Endodermal cell (in vitro differentiated cells): ENCODE data around the gene CNTN4. TPM values are rescaled to one million over a fixed set of nuclear protein-coding genes. Genes with fewer than 3 reads are reported as not detected.
"Not testable (repeated sequence)": the region's sequence is repeated elsewhere in the genome, so short reads cannot be mapped to it uniquely, and the experiment has no call there.

Experiments used
- DNase-seq: peaks from one replicate; pipeline ENCODE4 v3.0.0-alpha.2; 2017
- H3K27ac ChIP-seq: 2 replicates; pipeline ENCODE4 v1.5.1; 2013; ENCODE audit warnings: mild to moderate bottlenecking, low read depth, low read length, moderate library complexity
- H3K27me3 ChIP-seq: 2 replicates; pipeline ENCODE4 v1.6.1; 2013; ENCODE audit warnings: mild to moderate bottlenecking, low read length, moderate library complexity; ENCODE audit not compliant: insufficient read depth, control insufficient read depth, poor library complexity, severe bottlenecking
- H3K36me3 ChIP-seq: 2 replicates; pipeline ENCODE4 v1.7.0; 2013; ENCODE audit warnings: mild to moderate bottlenecking, low read length, moderate library complexity; ENCODE audit not compliant: control insufficient read depth, insufficient read depth
- H3K4me1 ChIP-seq: one replicate; pipeline ENCODE4 v1.7.0; 2013; ENCODE audit warnings: low read length; ENCODE audit not compliant: control insufficient read depth, insufficient read depth
- H3K4me3 ChIP-seq: 2 replicates; pipeline ENCODE4 v1.5.1; 2013; ENCODE audit warnings: mild to moderate bottlenecking, low read length, moderate library complexity
- H3K9ac ChIP-seq: 2 replicates; pipeline ENCODE4 v1.6.1; 2013; ENCODE audit warnings: mild to moderate bottlenecking, low read length, moderate library complexity; ENCODE audit not compliant: poor library complexity, severe bottlenecking; ENCODE audit errors: extremely low read depth
- H3K9me3 ChIP-seq: 2 replicates; pipeline ENCODE4 v1.6.1; 2013; ENCODE audit warnings: mild to moderate bottlenecking, low read length, moderate library complexity; ENCODE audit not compliant: control insufficient read depth
- H3K27ac Mint-ChIP-seq: 2 replicates; pipeline ENCODE4 v1.8.0; 2020; ENCODE audit warnings: mixed read lengths
- H3K27me3 Mint-ChIP-seq: 2 replicates; pipeline ENCODE4 v1.8.0; 2021; ENCODE audit warnings: mild to moderate bottlenecking, mixed read lengths; ENCODE audit not compliant: insufficient read depth
- H3K36me3 Mint-ChIP-seq: 2 replicates; pipeline ENCODE4 v1.8.0; 2020; ENCODE audit warnings: low read depth, mixed read lengths
- H3K4me1 Mint-ChIP-seq: 2 replicates; pipeline ENCODE4 v1.8.0; 2020; ENCODE audit warnings: mixed read lengths
- H3K4me3 Mint-ChIP-seq: 2 replicates; pipeline ENCODE4 v1.8.0; 2020; ENCODE audit warnings: mild to moderate bottlenecking, moderate library complexity, mixed read lengths
- H3K9me3 Mint-ChIP-seq: 2 replicates; pipeline ENCODE4 v1.8.0; 2020; ENCODE audit warnings: mild to moderate bottlenecking, mixed read lengths
- WGBS, 2 experiments: methylation state at CpG; one replicate each; pipeline versions ENCODE4 v1.1.5 to v1.1.7; 2013; ENCODE audit warnings: missing lambda C conversion rate in 2 of 2, mixed read lengths in 1 of 2; ENCODE audit not compliant: insufficient coverage in 1 of 2, insufficient read length in 1 of 2; 5-methylcytosine and 5-hydroxymethylcytosine counted together
- total RNA-seq, 2 donors: library from RNA; stranded (reverse); fragmentation: NEBNext Ultra II Directional in 1 of 2; extraction: Animal tissue kit (Norgen Biotek cat#: 25700) in 1 of 2; gene quantifications; 2 replicates in 1 of 2; 3 replicates in 1 of 2; pipeline ENCODE4 v1.2.1, GENCODE V29; 2021
- TF ChIP-seq, protein P1 (sequence below): fragments of 200-600 bp; sonication (generic); conservative IDR thresholded peaks from 2 replicates; pipeline ENCODE4 v1.5.0; 2021; ENCODE audit warnings: antibody characterized with exemption, mild to moderate bottlenecking

CNTN4 gene
- total RNA-seq, 2 donors from 2014 or later = 10.8 to 11.1 TPM

DNA sequence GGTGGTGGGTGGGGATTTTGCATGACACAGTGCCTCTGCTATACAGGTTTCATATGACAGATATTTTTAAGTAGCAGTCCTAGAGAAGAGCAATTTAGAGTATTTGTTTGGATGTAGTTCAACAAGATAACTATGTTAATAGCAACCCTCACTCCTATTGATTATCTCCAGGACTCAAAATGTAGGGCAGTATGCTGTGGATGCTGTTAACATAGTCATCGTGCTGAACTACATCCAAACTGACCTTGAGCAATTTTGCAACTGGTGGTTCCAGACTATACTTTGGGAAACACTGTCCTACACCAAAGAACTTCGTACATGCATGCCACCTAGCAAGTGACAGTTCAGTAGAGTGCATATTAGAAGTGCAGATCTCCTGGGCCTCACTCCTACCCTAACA lies 893.9 kb downstream of the CNTN4 start:
- 83 to 98% methylated on average over 1 to 2 of the region's 2 CpGs for WGBS, 2 experiments
- H3K9me3 Mint-ChIP-seq = no peaks in the 10 kb centered on the region

DNA sequence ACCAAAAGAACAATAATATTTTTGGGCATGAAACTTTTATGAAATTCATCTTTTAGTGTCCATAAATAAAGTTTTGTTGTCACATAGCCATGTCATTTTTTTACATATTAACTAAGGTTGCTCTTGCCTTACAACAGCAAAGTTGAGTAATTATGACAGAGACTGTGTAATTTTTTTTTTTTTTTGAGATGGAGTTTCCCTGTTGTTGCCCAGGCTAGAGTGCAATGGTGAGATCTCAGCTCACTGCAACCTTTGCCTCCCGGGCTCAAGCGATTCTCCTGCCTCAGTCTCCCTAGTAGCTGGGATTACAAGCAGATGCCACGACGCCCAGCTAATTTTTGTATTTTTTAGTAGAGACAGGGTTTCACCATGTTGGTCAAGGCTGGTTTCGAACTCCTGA lies 894.5 kb downstream of the CNTN4 start:
- H3K4me3 ChIP-seq, H3K9ac ChIP-seq, H3K36me3 Mint-ChIP-seq, DNase-seq, H3K4me1 ChIP-seq, H3K27ac Mint-ChIP-seq, H3K9me3 ChIP-seq, H3K9me3 Mint-ChIP-seq, H3K36me3 ChIP-seq, H3K27me3 Mint-ChIP-seq, H3K4me3 Mint-ChIP-seq, H3K27me3 ChIP-seq, H3K4me1 Mint-ChIP-seq, H3K27ac ChIP-seq: not testable (repeated sequence)
- 90 to 100% methylated on average over 2 to 5 of the region's 5 CpGs for WGBS, 2 experiments

More for the DNA sequence above, 893.9 kb downstream of the CNTN4 start:
- TF ChIP-seq, protein P1, sequence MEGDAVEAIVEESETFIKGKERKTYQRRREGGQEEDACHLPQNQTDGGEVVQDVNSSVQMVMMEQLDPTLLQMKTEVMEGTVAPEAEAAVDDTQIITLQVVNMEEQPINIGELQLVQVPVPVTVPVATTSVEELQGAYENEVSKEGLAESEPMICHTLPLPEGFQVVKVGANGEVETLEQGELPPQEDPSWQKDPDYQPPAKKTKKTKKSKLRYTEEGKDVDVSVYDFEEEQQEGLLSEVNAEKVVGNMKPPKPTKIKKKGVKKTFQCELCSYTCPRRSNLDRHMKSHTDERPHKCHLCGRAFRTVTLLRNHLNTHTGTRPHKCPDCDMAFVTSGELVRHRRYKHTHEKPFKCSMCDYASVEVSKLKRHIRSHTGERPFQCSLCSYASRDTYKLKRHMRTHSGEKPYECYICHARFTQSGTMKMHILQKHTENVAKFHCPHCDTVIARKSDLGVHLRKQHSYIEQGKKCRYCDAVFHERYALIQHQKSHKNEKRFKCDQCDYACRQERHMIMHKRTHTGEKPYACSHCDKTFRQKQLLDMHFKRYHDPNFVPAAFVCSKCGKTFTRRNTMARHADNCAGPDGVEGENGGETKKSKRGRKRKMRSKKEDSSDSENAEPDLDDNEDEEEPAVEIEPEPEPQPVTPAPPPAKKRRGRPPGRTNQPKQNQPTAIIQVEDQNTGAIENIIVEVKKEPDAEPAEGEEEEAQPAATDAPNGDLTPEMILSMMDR = no peak
- no peak overlapping the region for H3K9ac ChIP-seq
- H3K27me3 ChIP-seq = no peaks in the 10 kb centered on the region
- H3K36me3 ChIP-seq = no peaks in the 10 kb centered on the region
- no peak overlapping the region for H3K4me3 ChIP-seq
- no peak for DNase-seq
- H3K27ac ChIP-seq = no peak overlapping the region
- no peaks in the 10 kb centered on the region for H3K4me1 ChIP-seq
- Mint-ChIP-seq H3K27me3 (no peaks in the 10 kb centered on the region), H3K27ac (no peak overlapping the region), H3K4me3 (no peak overlapping the region), H3K36me3 (no peaks in the 10 kb centered on the region), H3K4me1 (peaks cover 4% of the 10 kb centered on the region)
- H3K9me3 ChIP-seq = no peaks in the 10 kb centered on the region

DNA sequence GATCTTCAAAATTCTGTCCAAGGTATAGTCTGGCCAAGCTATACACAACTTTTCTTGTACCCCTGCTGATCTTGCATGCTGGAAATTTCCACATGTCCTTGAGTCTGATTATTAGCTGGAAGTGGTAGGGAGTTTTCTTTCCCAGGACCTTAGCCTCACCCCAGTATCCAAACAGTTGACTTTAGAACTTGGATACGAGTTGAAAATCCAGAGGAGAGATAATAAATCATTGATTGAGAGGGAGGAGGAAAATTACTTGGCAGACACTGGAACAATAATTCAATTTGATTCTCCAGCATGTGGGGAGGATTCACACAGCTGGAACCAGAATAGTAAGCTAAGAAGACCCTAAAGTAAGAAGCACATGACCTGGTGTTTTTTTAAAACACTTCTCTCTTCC lies 895.1 kb downstream of the CNTN4 start:
- Histone ChIP-seq H3K4me3 (no peak overlapping the region), H3K4me1 (no peaks in the 10 kb centered on the region), H3K36me3 (no peaks in the 10 kb centered on the region), H3K27ac (no peak overlapping the region), H3K27me3 (no peaks in the 10 kb centered on the region), H3K9me3 (no peaks in the 10 kb centered on the region), H3K9ac (no peak overlapping the region)
- WGBS, 2 experiments = 91 to 100% methylated on average over 1 of the region's 1 CpG
- no peak overlapping the region for H3K4me3 Mint-ChIP-seq
- no peaks in the 10 kb centered on the region for H3K27me3 Mint-ChIP-seq
- H3K36me3 Mint-ChIP-seq = no peaks in the 10 kb centered on the region
- H3K4me1 Mint-ChIP-seq = peaks cover 4% of the 10 kb centered on the region
- H3K27ac Mint-ChIP-seq = no peak overlapping the region
- TF ChIP-seq, protein P1 = no peak
- no peak for DNase-seq
- no peaks in the 10 kb centered on the region for H3K9me3 Mint-ChIP-seq

DNA sequence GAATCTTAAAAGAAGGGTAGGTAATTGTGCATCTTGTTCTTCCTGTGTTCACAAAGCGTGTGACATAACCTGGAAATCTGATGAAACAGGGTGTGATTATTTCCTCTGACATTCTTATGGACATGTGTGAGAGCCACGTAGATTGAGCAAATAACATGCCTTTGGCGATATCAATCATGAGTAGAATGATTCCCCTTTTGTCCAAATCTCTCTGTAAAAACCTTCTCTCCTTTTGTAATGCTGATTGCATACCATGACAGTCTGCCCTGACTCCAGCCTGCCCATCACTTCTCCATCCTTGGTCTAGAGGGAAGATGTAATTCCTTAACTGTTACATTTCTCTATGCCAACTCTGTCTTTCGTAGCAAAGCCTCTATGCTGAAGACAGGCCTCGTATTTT lies 896.5 kb downstream of the CNTN4 start:
- Mint-ChIP-seq H3K36me3 (no peaks in the 10 kb centered on the region), H3K27me3 (no peaks in the 10 kb centered on the region), H3K4me3 (no peak overlapping the region), H3K27ac (no peak overlapping the region), H3K9me3 (peaks cover 5% of the 10 kb centered on the region), H3K4me1 (peaks cover 4% of the 10 kb centered on the region)
- Histone ChIP-seq H3K36me3 (no peaks in the 10 kb centered on the region), H3K9ac (no peak overlapping the region), H3K27ac (no peak overlapping the region), H3K9me3 (peaks cover 9% of the 10 kb centered on the region), H3K4me3 (no peak overlapping the region), H3K4me1 (no peaks in the 10 kb centered on the region), H3K27me3 (no peaks in the 10 kb centered on the region)
- TF ChIP-seq, protein P1 = no peak
- 89 to 95% methylated on average over 3 to 5 of the region's 5 CpGs for WGBS, 2 experiments
- no peak for DNase-seq
